ENCODE results near the gene SLC28A3.
"Not testable (repeated sequence)": the region's sequence is repeated elsewhere in the genome, so short reads cannot be mapped to it uniquely, and the experiment has no call there.

- TF ChIP-seq CTCF (conservative IDR thresholded peaks at IDR 0.05; ENCODE audit: low read length); EZH2phosphoT487 (IDR thresholded peaks at IDR 0.05; ENCODE audit: borderline replicate concordance, low read depth, low read length): not testable (repeated sequence)
These were observed 27.2 kb upstream of the SLC28A3 start for GRCh38 chr9:84367726-84368125.
